Psoas muscle (tissue), 8 donors: ENCODE results near the gene DGAT2. TPM values are rescaled to one million over a fixed set of nuclear protein-coding genes. Genes with fewer than 3 reads are reported as not detected.

Experiments
- ATAC-seq, 4 donors: fragments of 200-7000 bp; cut with Tn5 transposase; one replicate each; pipeline ENCODE4 v1.9.1; 2020; ENCODE audit warnings: moderate library complexity in 3 of 4, mild to moderate bottlenecking in 2 of 4
- DNase-seq, 2 donors: peaks; one replicate each; pipeline ENCODE4 v3.0.0-alpha.2; 2020
- H3K27ac ChIP-seq: fragments of 200-600 bp; one replicate; pipeline ENCODE4 v1.8.0; 2022
- H3K27me3 ChIP-seq, 3 donors: fragments of 200-600 bp in 1 of 3; one replicate each; pipeline versions ENCODE4 v1.6.1 to v1.8.0; 2013 to 2022; ENCODE audit warnings: low read length in 2 of 3, mild to moderate bottlenecking in 2 of 3, moderate library complexity in 1 of 3; ENCODE audit not compliant: insufficient read depth in 3 of 3
- H3K36me3 ChIP-seq, 2 donors: fragments of 200-600 bp in 1 of 2; one replicate each; pipeline versions ENCODE4 v1.6.1 to v1.8.0; 2013 to 2022; ENCODE audit warnings: low read depth in 1 of 2, mild to moderate bottlenecking in 1 of 2, moderate library complexity in 1 of 2; ENCODE audit not compliant: insufficient read depth in 1 of 2
- H3K4me1 ChIP-seq: fragments of 200-600 bp; one replicate; pipeline ENCODE4 v1.8.0; 2022
- H3K4me3 ChIP-seq: fragments of 200-600 bp; one replicate; pipeline ENCODE4 v1.8.0; 2022; ENCODE audit warnings: mild to moderate bottlenecking
- H3K9me3 ChIP-seq: fragments of 200-600 bp; one replicate; pipeline ENCODE4 v1.8.0; 2022
- CTCF ChIP-seq: fragments of 200-600 bp; IDR thresholded peaks from one replicate; pipeline ENCODE4 v1.8.0; 2022; ENCODE audit warnings: antibody characterized with exemption
- WGBS, 3 donors: extraction: QIAGEN DNeasy Blood & Tissue Kit; methylation state at CpG; one replicate each; pipeline versions ENCODE4 v1.1.6 to v1.1.7; 2013; 5-methylcytosine and 5-hydroxymethylcytosine counted together
- intact Hi-C, 2 donors: fragments of 100-400 bp; cut with DNase I; formaldehyde crosslinking; loops; one replicate each; pipeline versions ENCODE4 v1.11.0 to v1.14.2; 2022
- polyA plus RNA-seq, 3 donors: library from polyadenylated mRNA; stranded (reverse); fragments of 200-250 nt; gene quantifications; one replicate each; pipeline ENCODE4 v1.2.3, GENCODE V29; 2013
- total RNA-seq, 4 donors: library from RNA; stranded (reverse); fragmentation: NEBNext Ultra II Directional in 2 of 4; extraction: Animal tissue kit (Norgen Biotek cat#: 25700) in 2 of 4; gene quantifications; one replicate each; pipeline versions ENCODE4 v1.2.1 to v1.2.4, GENCODE V29; 2021 to 2023
- donor health status: healthy with polysubstance abuse.
- donor health status: DM: no; HTN: no; CAD: no; lungs with moderate emphysema.
- donor health status: Bipolar disorder and iron deficiency.
- donor health status: healthy.
- donor health status: DM: yes; HTN: yes; CAD: no.
- donor health status: DM: no; HTN: no; CAD: no.
- donor health status: DM: no; HTN: no; CAD: no.
- donor health status: DM: yes; HTN: yes; CAD: no.

Gene DGAT2
- total and polyA plus RNA-seq, 7 donors, result 1.1 to 14.1 (median 3.2) TPM

GRCh38 chr11:75780888-75781287 lies 12.3 kb downstream of the DGAT2 start:
- no peaks in the 10 kb centered on the region for H3K4me1 ChIP-seq
- H3K27me3 ChIP-seq, result no peaks in the 10 kb centered on the region
- intact Hi-C loops, result no loop called here
- no peak for DNase-seq
- TF ChIP-seq CTCF, result no peak
- 76 to 83% (median 79%) methylated on average over 3 of the region's 3 CpGs for WGBS, 3 donors
- H3K4me3 ChIP-seq, result no peak overlapping the region
- no peak for ATAC-seq
- no peaks in the 10 kb centered on the region for H3K36me3 ChIP-seq
- no peak overlapping the region for H3K27ac ChIP-seq
- H3K9me3 ChIP-seq, result no peaks in the 10 kb centered on the region

- no peak overlapping the region for H3K27ac ChIP-seq
- no peaks in the 10 kb centered on the region for H3K27me3 ChIP-seq
- H3K4me1 ChIP-seq, result no peaks in the 10 kb centered on the region
- H3K36me3 ChIP-seq, result no peaks in the 10 kb centered on the region
- no peak for ATAC-seq
- H3K4me3 ChIP-seq, result no peak overlapping the region
- DNase-seq, result no peak
- WGBS, 3 donors, result 87 to 94% (median 88%) methylated on average over 7 of the region's 7 CpGs
- intact Hi-C loops, result no loop called here
- H3K9me3 ChIP-seq, result no peaks in the 10 kb centered on the region
- no peak for TF ChIP-seq CTCF
Observed at GRCh38 chr11:75781296-75781695, 12.7 kb downstream of the DGAT2 start.

- H3K9me3 ChIP-seq, result no peaks in the 10 kb centered on the region
- ATAC-seq (no peak), DNase-seq (no peak)
- H3K36me3 ChIP-seq, result no peaks in the 10 kb centered on the region
- no peak overlapping the region for H3K27ac ChIP-seq
- no peaks in the 10 kb centered on the region for H3K27me3 ChIP-seq
- intact Hi-C loops, result no loop called here
- no peaks in the 10 kb centered on the region for H3K4me1 ChIP-seq
- no peak overlapping the region for H3K4me3 ChIP-seq
- 89 to 92% (median 91%) methylated on average over 9 of the region's 9 CpGs for WGBS, 3 donors
- TF ChIP-seq CTCF, result no peak
Observed at GRCh38 chr11:75781831-75782230, 13.3 kb downstream of the DGAT2 start.

GRCh38 chr11:75782540-75783263 lies 14.1 kb downstream of the DGAT2 start:
- H3K27me3 ChIP-seq, result no peaks in the 10 kb centered on the region
- no peaks in the 10 kb centered on the region for H3K4me1 ChIP-seq
- WGBS, 3 donors, result 96 to 99% (median 97%) methylated on average over 4 of the region's 4 CpGs
- ATAC-seq (no peak), DNase-seq (no peak)
- intact Hi-C loops, result no loop called here
- no peak for TF ChIP-seq CTCF
- H3K36me3 ChIP-seq, result no peaks in the 10 kb centered on the region
- H3K4me3 ChIP-seq, result no peak overlapping the region
- H3K27ac ChIP-seq, result no peak overlapping the region
- no peaks in the 10 kb centered on the region for H3K9me3 ChIP-seq
